ENCODE measurements around the gene ADAMTS12. TPM values are rescaled to one million over a fixed set of nuclear protein-coding genes. Genes with fewer than 3 reads are reported as not detected.

ADAMTS12 gene
- total and polyA plus RNA-seq, 2 experiments from 2014 or later: 9.1 to 17.1 TPM

- TF ChIP-seq ETS1 (IDR thresholded peaks at IDR 0.05) (no peak), ZNF331 (CRISPR knock-in tag; IDR thresholded peaks at IDR 0.05; ENCODE audit: low read depth) (no peak), ZNF462 (CRISPR knock-in tag; IDR thresholded peaks at IDR 0.05) (no peak), EZH2phosphoT487 (IDR thresholded peaks at IDR 0.05; ENCODE audit: unreplicated experiment) (no peak), POLR2AphosphoS5 (IDR thresholded peaks at IDR 0.05; ENCODE audit: low read depth) (no peak)
Observed at GRCh38 chr5:33793276-33793675, 98.5 kb downstream of the ADAMTS12 start (continued).

- H3K4me1 ChIP-seq (ENCODE audit: insufficient read depth): peaks cover 5% of the 10 kb centered on the region; the same call in 1 of the 2 replicates
- Mint-ChIP-seq H3K4me1 (peaks cover 13% of the 10 kb centered on the region), H3K36me3 (ENCODE audit: low read depth) (no peaks in the 10 kb centered on the region), H3K9me3 (no peaks in the 10 kb centered on the region), H3K27me3 (ENCODE audit: insufficient read depth, low read depth, poor library complexity) (peaks cover 2% of the 10 kb centered on the region), H3K27ac (no peak overlapping the region), H3K4me3 (no peak overlapping the region)
- no peaks in the 10 kb centered on the region for H3K27me3 ChIP-seq (ENCODE audit: insufficient read depth)
- no peak overlapping the region for H3K4me3 ChIP-seq
- no peaks in the 10 kb centered on the region for H3F3A ChIP-seq (replicated peaks; ENCODE audit: low read depth)
- H2AFZ ChIP-seq: no peak overlapping the region
- no peak overlapping the region for H3K27ac ChIP-seq (ENCODE audit: low read depth)
- 0 out of 2 replicates have a peak, but pooled peaks cover 3% of the 10 kb centered on the region for H3K79me2 ChIP-seq (replicated peaks; ENCODE audit: insufficient read depth)
- H3K4me2 ChIP-seq: no peak overlapping the region
- H3K9me2 ChIP-seq (ENCODE audit: insufficient read depth): peaks cover under 1% of the 10 kb centered on the region; the same call in 1 of the 2 replicates
- DNase-seq (ENCODE audit: low spot score): no peak
- no peaks in the 10 kb centered on the region for H3K36me3 ChIP-seq (ENCODE audit: insufficient read depth)
- no peak for ATAC-seq
- H4K20me1 ChIP-seq (replicated peaks; ENCODE audit: insufficient read depth): no peaks in the 10 kb centered on the region
- TF ChIP-seq STAT1 (IDR thresholded peaks at IDR 0.05; ENCODE audit: unreplicated experiment): no peak
- TF ChIP-seq CREB1 (CRISPR knock-in tag; IDR thresholded peaks at IDR 0.05; ENCODE audit: low read depth): no peak
- no peak for TF ChIP-seq JUNB (IDR thresholded peaks at IDR 0.05; ENCODE audit: unreplicated experiment)
- TF ChIP-seq ZNF331 (CRISPR knock-in tag; IDR thresholded peaks at IDR 0.05; ENCODE audit: low read depth): no peak
- TF ChIP-seq REST (IDR thresholded peaks at IDR 0.05; ENCODE audit: unreplicated experiment): no peak
- no peak for TF ChIP-seq NANOG (IDR thresholded peaks at IDR 0.05; ENCODE audit: borderline replicate concordance)
- TF ChIP-seq CTCF (conservative IDR thresholded peaks at IDR 0.05; ENCODE audit: low read depth in 2 of 2): no peak
- no peak for TF ChIP-seq POLR2AphosphoS5 (IDR thresholded peaks at IDR 0.05; ENCODE audit: low read depth)
- no peak for TF ChIP-seq ETS1 (IDR thresholded peaks at IDR 0.05)
- TF ChIP-seq EZH2phosphoT487 (IDR thresholded peaks at IDR 0.05; ENCODE audit: unreplicated experiment): no peak
Observed at GRCh38 chr5:33792559-33792958, 99.2 kb downstream of the ADAMTS12 start.

Measured in GM23338 (cell line).